Keratinocyte (primary cell): ENCODE measurements around the gene RPN1. TPM values are rescaled to one million over a fixed set of nuclear protein-coding genes. Genes with fewer than 3 reads are reported as not detected.
A peak's percentile ranks its signal among the peaks of the same experiment; 100 is the strongest.
"Not testable (repeated sequence)": the region's sequence is repeated elsewhere in the genome, so short reads cannot be mapped to it uniquely, and the experiment has no call there.

Experiments
- DNase-seq: peaks from one replicate; pipeline ENCODE4 v3.0.0-alpha.2; 2011; ENCODE audit warnings: low read depth, missing footprints, low spot score
- FAIRE-seq: peaks from 2 replicates; lab custom pipeline; 2011; peaks lifted over from hg19 to GRCh38; lab: Jason Lieb, UNC
- H2AFZ ChIP-seq: 2 replicates; pipeline ENCODE4 v1.6.0; 2012; ENCODE audit warnings: low read length, control low read depth, inconsistent platforms; ENCODE audit not compliant: control insufficient read depth
- H3K27ac ChIP-seq: 2 replicates; pipeline ENCODE4 v1.5.1; 2011; ENCODE audit warnings: low read length; ENCODE audit not compliant: control insufficient read depth, insufficient read depth
- H3K27me3 ChIP-seq: 3 replicates; pipeline ENCODE4 v1.6.0; 2011; ENCODE audit warnings: low read length; ENCODE audit not compliant: control insufficient read depth, insufficient read depth; ENCODE audit errors: extremely low read depth
- H3K36me3 ChIP-seq, 2 experiments: 2 replicates in 1 of 2; 3 replicates in 1 of 2; pipeline ENCODE4 v1.5.1; 2011; ENCODE audit warnings: low read length in 2 of 2, mild to moderate bottlenecking in 1 of 2; ENCODE audit not compliant: control insufficient read depth in 2 of 2, insufficient read depth in 2 of 2; ENCODE audit errors: extremely low read depth in 1 of 2
- H3K4me1 ChIP-seq: 3 replicates; pipeline ENCODE4 v1.5.1; 2011; ENCODE audit warnings: low read length; ENCODE audit not compliant: control insufficient read depth, insufficient read depth; ENCODE audit errors: extremely low read depth
- H3K4me2 ChIP-seq: 3 replicates; pipeline ENCODE4 v1.6.0; 2011; ENCODE audit warnings: low read depth, low read length; ENCODE audit not compliant: control insufficient read depth, insufficient read depth; ENCODE audit errors: extremely low read depth
- H3K4me3 ChIP-seq, 3 experiments: fragments of 200-600 bp in 1 of 3; sonication (generic) in 1 of 3; 2 replicates in 2 of 3; 3 replicates in 1 of 3; pipeline ENCODE4 v1.5.1; 2011 to 2016; ENCODE audit warnings: low read length in 3 of 3, mild to moderate bottlenecking in 3 of 3, control low read depth in 2 of 3, inconsistent platforms in 1 of 3, low read depth in 1 of 3, mixed read lengths in 1 of 3, mixed run types in 1 of 3, moderate library complexity in 1 of 3; ENCODE audit not compliant: control insufficient read depth in 2 of 3, insufficient read depth in 2 of 3; ENCODE audit errors: extremely low read depth in 1 of 3
- H3K79me2 ChIP-seq: 2 replicates; pipeline ENCODE4 v1.6.0; 2012; ENCODE audit warnings: low read length; ENCODE audit not compliant: control insufficient read depth, insufficient read depth
- H3K9ac ChIP-seq: 3 replicates; pipeline ENCODE4 v1.6.0; 2011; ENCODE audit warnings: low read length; ENCODE audit not compliant: control insufficient read depth, insufficient read depth; ENCODE audit errors: extremely low read depth
- H3K9me1 ChIP-seq: 3 replicates; pipeline ENCODE4 v1.6.0; 2011; ENCODE audit warnings: low read length; ENCODE audit not compliant: control insufficient read depth, insufficient read depth; ENCODE audit errors: extremely low read depth
- H3K9me3 ChIP-seq: 2 replicates; pipeline ENCODE4 v1.5.1; 2012; ENCODE audit warnings: low read depth, low read length; ENCODE audit not compliant: control insufficient read depth
- H4K20me1 ChIP-seq: 3 replicates; pipeline ENCODE4 v1.6.0; 2011; ENCODE audit warnings: low read length; ENCODE audit not compliant: control insufficient read depth, insufficient read depth; ENCODE audit errors: extremely low read depth
- CTCF ChIP-seq, 3 experiments: IDR thresholded peaks in 1 of 3; conservative IDR thresholded peaks in 1 of 3; optimal IDR thresholded peaks in 1 of 3; 2 replicates in 2 of 3; 3 replicates in 1 of 3; pipeline versions ENCODE3 to v1.5.1; 2011; ENCODE audit warnings: low read length in 3 of 3, mild to moderate bottlenecking in 3 of 3, moderate library complexity in 2 of 3, control low read depth in 1 of 3, inconsistent platforms in 1 of 3; ENCODE audit not compliant: insufficient read depth in 2 of 3; ENCODE audit errors: extremely low read depth in 1 of 3
- EZH2 ChIP-seq: IDR thresholded peaks from one replicate; pipeline ENCODE4 v1.6.1; 2012; ENCODE audit warnings: inconsistent platforms, mild to moderate bottlenecking, low read length, moderate library complexity
- dilution Hi-C: fragments of 300-500 bp; cut with MboI; formaldehyde crosslinking; loops from one replicate; pipeline ENCODE4 v1.7.0; 2020; ENCODE audit warnings: low sequenced_read_pairs; ENCODE audit not compliant: extremely low pct_ligation_motif_present
- polyA plus RNA-seq, 5 experiments: library from polyadenylated mRNA; depleted of rRNA in 3 of 5; stranded (reverse) in 3 of 5; stranded (forward) in 1 of 5; unstranded in 1 of 5; fragments of >200 nt; gene quantifications; 1 replicate in 1 of 5; 2 replicates in 3 of 5; 3 replicates in 1 of 5; pipeline versions ENCODE4 v1.2.1 to v1.2.3, GENCODE V29; 2011 to 2012; ENCODE audit warnings: missing spikeins in 2 of 5, low read depth in 1 of 5, low replicate concordance in 1 of 5

Gene RPN1
- polyA plus RNA-seq, 1 donor (not counting 4 experiments of a cell fraction or from before 2014, with no cell fraction given), result 350 TPM

- FAIRE-seq, dilution Hi-C loops: not testable (repeated sequence)
Observed at GRCh38 chr3:128653383-128653992, 2.9 kb upstream of the RPN1 start.

GRCh38 chr3:128648940-128649663, 1.5 kb downstream of the RPN1 start:
- H3K36me3 ChIP-seq, result peaks cover 4 to 19% of the 10 kb centered on the region in 2 experiments
- peaks cover 7% of the 10 kb centered on the region for H4K20me1 ChIP-seq
- H3K4me1 ChIP-seq, result no peaks in the 10 kb centered on the region
- H3K4me2 ChIP-seq, result peak overlapping the region; percentile 86
- H3K9ac ChIP-seq, result peak overlapping the region; percentile 99
- FAIRE-seq (no peak), DNase-seq (no peak)
- peaks cover 65% of the 10 kb centered on the region for H3K79me2 ChIP-seq
- peak overlapping the region; percentile 95 for H3K27ac ChIP-seq
- no peak overlapping the region for H2AFZ ChIP-seq
- H3K9me1 ChIP-seq, result no peaks in the 10 kb centered on the region
- no peaks in the 10 kb centered on the region for H3K27me3 ChIP-seq
- no peak for TF ChIP-seq EZH2
- no peak for TF ChIP-seq CTCF (optimal IDR thresholded peaks at IDR 0.05 in 1 of 3, IDR thresholded peaks at IDR 0.05 in 1 of 3, conservative IDR thresholded peaks at IDR 0.05 in 1 of 3; ENCODE audit: extremely low read depth in 1 of 3, insufficient read depth in 2 of 3, low read length in 3 of 3)
- peak overlapping the region; percentile 96 to 100 (median 96) for H3K4me3 ChIP-seq
- dilution Hi-C loops, result no loop called here
- no peaks in the 10 kb centered on the region for H3K9me3 ChIP-seq

More at GRCh38 chr3:128653383-128653992, 2.9 kb upstream of the RPN1 start:
- H3K36me3 ChIP-seq, H3K9me3 ChIP-seq, H3K27ac ChIP-seq, H3K4me1 ChIP-seq, H3K4me2 ChIP-seq, H4K20me1 ChIP-seq, H2AFZ ChIP-seq, H3K9me1 ChIP-seq, H3K27me3 ChIP-seq, DNase-seq, H3K9ac ChIP-seq: not testable (repeated sequence)
- H3K79me2 ChIP-seq, result peaks cover 21% of the 10 kb centered on the region
- peak overlapping the region in 1 of 3 experiments; percentile 12 for H3K4me3 ChIP-seq
- peak in 2 of 3 experiments; percentile 7 to 31 for TF ChIP-seq CTCF (optimal IDR thresholded peaks at IDR 0.05 in 1 of 3, IDR thresholded peaks at IDR 0.05 in 1 of 3, conservative IDR thresholded peaks at IDR 0.05 in 1 of 3; ENCODE audit: extremely low read depth in 1 of 3, insufficient read depth in 2 of 3, low read length in 3 of 3)
